Upper lobe of left lung (tissue), 4 donors: ENCODE results near the gene LZTS2.

Experiments
- CTCF ChIP-seq, 6 experiments: fragments of 450-650 bp in 4 of 6; fragments of 200-600 bp in 2 of 6; sonication (generic) in 2 of 6; IDR thresholded peaks; one replicate each; pipeline ENCODE4 v1.5.1; 2016 to 2019; ENCODE audit warnings: antibody characterized with exemption in 6 of 6
- POLR2AphosphoS5 ChIP-seq, 2 donors: sonication (generic); formaldehyde crosslinking; IDR thresholded peaks; one replicate each; pipeline ENCODE4 v1.5.1; 2017; ENCODE audit warnings: antibody characterized with exemption in 2 of 2

- TF ChIP-seq CTCF (IDR thresholded peaks at IDR 0.05) (no peak), POLR2AphosphoS5 (IDR thresholded peaks at IDR 0.05) (no peak)
Measured at GRCh38 chr10:100972904-100973535, 26.6 kb upstream of the LZTS2 start.
